DLD1 (cell line): ENCODE data around the gene TAX1BP3.

Source experiments
- in situ Hi-C: cut with HindIII; loops from 2 replicates; pipeline ENCODE4 v1.10.0; 2017; ENCODE audit warnings: low sequenced_read_pairs

Gene TAX1BP3

DNA sequence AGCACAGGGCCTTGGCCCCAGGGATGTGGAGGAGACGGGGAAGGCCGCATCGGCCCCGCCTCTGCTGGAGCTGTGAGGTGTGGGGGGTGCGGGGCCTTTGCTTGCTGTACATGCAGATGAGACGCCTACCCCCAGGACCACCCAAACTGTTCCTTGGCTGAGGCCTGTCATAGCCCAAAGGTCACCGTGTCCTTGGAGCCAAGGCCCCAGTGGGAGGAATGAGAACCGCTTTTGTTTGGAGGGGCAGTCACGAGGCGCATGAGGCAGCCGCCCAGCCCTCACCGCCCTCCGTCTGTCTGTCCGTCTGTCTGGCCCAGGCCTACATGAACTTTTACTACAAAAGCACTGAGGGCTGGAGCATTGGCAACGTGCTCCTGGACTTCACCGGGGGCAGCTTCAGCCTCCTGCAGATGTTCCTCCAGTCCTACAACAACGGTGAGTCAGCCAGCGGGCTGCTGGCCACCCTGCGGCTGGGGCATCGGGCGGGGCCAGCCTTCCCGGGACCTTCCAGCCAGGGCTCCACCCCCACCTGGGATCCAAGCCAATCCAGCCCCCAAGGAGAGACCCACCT, 8.8 kb downstream of the TAX1BP3 start:
- in situ Hi-C loops: no loop called here

DNA sequence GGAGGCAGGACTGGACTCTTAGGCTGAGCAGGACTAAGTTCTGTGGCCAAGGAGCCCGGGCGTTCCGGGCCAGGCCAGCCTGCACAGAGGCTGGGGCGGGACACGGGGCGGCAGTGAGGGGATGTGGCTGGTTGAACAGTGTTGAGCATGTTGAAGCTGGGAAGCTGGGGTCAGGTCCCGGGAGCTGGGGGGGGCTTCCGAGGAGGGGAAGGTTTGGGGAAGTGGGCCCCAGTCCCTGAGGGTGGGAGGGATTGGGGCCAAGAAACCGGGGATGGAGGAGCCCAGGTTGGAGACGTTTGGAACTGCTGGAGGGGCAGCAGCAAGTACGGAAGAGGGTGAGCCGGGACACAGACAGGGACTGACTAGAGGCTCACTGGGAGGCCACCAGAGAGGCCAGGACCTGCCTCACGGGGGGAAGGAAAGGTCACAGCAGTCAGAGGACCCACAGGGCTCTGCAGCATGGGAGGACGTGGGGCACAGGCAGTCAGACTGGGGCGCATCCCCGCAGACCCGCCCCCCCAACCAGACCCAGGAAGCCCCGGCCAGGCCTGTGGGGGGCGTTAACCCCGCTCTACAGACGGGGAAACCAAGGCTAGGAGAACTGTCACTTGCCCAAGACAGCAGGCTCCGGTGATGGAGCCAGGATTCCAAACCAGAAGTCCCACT, 9.5 kb downstream of the TAX1BP3 start:
- in situ Hi-C loops: no loop called here

GRCh38 chr17:3657874-3658783, 10.2 kb downstream of the TAX1BP3 start:
- in situ Hi-C loops: no loop called here

GRCh38 chr17:3657588-3657869, 10.8 kb downstream of the TAX1BP3 start:
- in situ Hi-C loops: no loop called here

DNA sequence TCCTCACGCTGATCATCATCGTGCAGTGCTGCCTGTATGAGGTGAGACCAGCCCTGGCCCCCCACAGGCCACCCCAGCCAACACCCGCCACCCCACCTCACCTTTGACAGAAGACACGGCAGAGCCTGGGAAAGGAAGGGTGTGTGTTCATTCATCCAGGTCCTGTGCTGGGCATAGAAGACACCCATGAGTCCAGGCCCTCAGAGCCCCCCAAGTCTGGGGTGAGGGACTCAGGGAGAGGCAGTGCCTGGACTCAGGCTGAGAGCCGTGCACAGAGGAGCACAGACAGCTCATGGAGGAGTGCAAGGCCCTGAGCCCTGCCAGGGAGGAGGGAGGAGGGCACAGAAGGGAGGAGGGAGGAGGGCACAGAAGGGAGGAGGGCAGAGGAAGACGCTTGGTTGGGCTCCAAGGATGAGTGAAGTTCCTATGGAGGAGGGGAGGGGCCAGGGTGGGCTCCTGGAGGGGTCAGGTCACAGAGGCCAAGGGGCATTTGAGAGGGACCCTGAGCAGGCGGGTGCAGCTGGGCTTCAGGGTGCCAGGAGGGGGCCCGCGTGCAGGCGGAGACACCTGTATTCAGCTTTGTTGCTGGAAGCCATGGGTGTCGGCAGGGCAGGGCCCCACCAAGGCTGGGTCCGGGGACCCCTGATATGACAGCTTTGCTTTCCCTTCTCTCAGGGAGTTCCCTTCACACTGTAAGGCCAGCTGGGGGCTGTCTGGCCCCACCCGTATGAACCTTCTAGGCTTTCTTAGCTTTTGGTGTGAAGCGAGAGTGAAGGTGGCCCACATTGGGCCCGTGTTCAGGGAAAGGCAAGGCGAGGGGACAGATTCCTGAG, 11.4 kb downstream of the TAX1BP3 start:
- in situ Hi-C loops: no loop called here

GRCh38 chr17:3656353-3656752, 12.0 kb downstream of the TAX1BP3 start:
- in situ Hi-C loops: no loop called here

GRCh38 chr17:3655766-3656165, 12.6 kb downstream of the TAX1BP3 start:
- in situ Hi-C loops: no loop called here

DNA sequence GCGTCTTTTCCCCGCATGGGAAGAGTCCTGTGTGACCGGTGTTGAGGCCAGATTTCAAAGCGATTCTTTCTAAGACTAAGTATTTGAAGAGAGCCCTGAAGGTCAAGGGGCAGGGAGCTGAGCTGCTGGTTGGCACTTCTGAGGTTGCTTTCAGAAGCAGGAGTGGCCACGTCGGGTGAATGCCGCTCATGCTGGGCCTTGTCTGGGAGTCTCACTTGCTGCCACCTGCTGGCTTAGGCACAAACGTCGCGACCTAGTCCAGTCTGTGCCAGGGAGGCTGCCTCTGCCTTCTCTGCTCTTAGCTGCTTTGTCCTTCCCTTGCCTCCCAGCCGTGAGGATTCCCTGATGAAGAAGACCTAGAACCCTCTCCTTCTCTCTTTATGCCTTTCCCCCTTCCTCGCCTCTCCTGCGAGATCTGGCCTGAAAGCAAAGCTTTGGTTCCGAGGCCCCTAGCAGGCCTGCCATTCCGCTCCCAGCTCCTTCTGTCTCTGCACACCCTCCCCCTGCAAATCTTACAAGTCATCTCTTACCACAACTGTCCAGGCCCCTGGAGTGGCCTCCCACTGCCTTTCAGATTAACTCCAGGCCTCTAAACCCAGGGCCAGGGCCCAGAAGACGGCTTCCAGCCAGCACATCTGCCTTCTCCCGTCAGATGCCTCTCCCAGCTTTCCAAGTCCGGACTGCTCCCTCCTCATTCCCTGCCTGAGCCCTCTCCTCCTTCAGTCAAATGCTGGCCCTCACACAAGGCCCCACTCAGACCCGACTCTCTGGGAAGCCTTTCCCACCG, 20.4 kb downstream of the TAX1BP3 start:
- in situ Hi-C loops: no loop called here

DNA sequence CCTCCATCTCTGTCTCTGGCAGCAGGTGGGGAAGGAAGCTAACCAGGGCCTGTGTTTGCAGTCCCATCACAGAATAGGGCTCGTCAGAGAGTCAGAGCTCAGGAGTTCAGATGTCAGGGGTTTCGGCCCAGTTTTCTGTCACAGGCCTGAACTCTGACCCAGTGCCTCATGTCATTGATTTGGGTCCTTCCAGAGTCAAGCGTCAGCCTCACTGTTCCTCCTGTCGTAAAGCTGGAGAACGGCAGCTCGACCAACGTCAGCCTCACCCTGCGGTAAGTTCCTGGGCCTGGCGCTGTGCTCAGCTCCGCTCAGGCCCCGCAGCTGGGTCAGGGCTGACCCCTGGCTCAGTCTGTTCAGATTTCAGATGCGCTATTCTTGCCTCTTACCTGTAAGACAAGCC, 21.1 kb downstream of the TAX1BP3 start:
- in situ Hi-C loops: no loop called here

- in situ Hi-C loops: no loop called here
Measured at GRCh38 chr17:3645310-3645709, 23.1 kb downstream of the TAX1BP3 start.

GRCh38 chr17:3643889-3644349, 24.5 kb downstream of the TAX1BP3 start:
- in situ Hi-C loops: no loop called here

GRCh38 chr17:3641717-3642486, 26.5 kb downstream of the TAX1BP3 start:
- in situ Hi-C loops: no loop called here

DNA sequence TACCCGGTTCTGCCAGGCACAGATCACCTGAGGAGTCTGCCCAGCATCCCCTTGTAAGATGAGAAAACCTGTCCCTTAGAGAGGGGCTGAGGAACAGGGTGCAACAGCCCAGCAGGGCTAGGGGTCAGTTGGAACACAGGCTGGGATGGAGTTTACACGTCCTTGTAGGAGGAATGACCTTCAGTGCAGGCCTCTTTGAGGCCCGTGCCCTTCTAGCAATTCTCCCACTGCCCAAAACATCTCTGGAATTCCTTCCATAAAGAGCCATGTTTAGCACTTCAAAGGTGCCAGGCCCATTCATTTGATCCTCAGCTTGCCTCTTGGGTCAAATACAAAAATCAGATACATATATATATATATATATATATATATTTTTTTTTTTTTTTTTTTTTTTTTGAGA, 27.4 kb downstream of the TAX1BP3 start:
- in situ Hi-C loops: no loop called here

DNA sequence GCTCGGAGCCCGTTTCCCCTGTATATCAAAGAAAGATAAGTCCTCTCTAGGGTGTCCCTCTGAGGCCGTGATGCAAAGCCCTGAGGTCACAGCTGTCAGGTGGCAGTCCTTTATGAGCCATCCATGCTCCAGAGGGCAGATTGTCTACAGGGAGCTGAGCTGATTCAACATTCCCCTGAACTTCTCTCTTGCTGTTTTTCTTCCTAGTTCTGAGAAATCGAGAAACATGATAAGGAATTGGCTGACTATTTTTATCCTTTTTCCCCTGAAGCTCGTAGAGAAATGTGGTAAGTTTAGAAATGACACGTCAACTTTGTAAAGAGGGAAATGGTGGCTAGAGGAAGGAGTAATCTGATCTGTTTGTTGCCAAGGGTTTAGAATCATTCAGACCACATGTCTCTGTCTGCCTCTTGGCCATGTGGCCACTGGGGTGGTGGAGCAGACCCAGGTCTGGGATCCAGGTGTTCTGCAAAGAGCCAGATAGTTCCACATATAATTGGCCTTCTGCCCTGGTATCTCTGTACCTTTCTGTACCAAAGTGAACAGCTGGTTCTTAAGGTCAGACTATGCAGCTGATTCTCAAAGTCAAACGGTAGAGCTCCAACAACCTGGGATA, 28.3 kb downstream of the TAX1BP3 start:
- in situ Hi-C loops: no loop called here

- in situ Hi-C loops: no loop called here
Measured at GRCh38 chr17:3636908-3637373, 31.4 kb downstream of the TAX1BP3 start.

- in situ Hi-C loops: no loop called here
Measured at GRCh38 chr17:3636154-3636907, 32.0 kb downstream of the TAX1BP3 start, which contains the start of the genes CTNS and SHPK. CTNS (plus strand) TSS chr17:3636760; CDS start chr17:3640207, 3,447 bp downstream. SHPK (minus strand) TSS chr17:3636250; CDS start chr17:3636219, 31 bp downstream.

DNA sequence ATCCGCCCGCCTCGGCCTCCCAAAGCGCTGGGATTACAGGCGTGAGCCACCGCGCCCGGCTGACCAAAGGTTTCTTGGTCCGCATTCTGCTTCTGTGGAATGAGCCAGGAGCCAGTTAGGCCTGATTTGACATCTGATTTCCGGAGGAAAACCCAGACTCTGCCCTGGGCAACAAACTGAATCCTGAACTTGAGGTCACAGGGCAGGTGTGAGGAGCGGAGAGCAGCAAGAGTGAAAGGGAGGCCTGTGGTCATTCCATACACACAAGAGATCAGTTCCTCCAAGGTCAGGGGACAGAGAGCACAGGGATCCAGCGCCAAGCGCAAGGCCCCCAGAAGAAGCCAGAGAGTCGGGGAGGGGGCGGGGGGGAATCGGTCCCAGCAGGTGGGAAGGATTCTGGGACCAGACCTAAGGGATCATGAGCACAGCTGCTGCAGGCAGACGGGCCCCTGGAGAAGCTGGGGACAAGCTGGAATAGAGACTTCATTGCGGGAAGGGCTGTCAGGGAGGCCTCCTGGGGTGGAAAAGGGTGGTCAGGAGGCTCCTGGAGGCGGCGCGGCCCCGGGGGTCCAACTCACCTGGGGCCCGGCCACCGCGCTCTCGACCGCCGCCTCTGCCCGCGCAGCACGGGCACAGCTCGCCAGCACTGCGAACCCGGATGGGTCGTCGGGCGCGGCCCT, 32.8 kb downstream of the TAX1BP3 start:
- in situ Hi-C loops: no loop called here

GRCh38 chr17:3632287-3632686, 36.1 kb downstream of the TAX1BP3 start:
- in situ Hi-C loops: no loop called here
